Measurements from ENCODE around the gene PPARD. TPM values are rescaled to one million over a fixed set of nuclear protein-coding genes. Genes with fewer than 3 reads are reported as not detected.

PPARD gene
- total and polyA plus RNA-seq, 2 donors (not counting 1 experiment from before 2014, with no cell fraction given): 14.8 to 16.3 TPM

DNA sequence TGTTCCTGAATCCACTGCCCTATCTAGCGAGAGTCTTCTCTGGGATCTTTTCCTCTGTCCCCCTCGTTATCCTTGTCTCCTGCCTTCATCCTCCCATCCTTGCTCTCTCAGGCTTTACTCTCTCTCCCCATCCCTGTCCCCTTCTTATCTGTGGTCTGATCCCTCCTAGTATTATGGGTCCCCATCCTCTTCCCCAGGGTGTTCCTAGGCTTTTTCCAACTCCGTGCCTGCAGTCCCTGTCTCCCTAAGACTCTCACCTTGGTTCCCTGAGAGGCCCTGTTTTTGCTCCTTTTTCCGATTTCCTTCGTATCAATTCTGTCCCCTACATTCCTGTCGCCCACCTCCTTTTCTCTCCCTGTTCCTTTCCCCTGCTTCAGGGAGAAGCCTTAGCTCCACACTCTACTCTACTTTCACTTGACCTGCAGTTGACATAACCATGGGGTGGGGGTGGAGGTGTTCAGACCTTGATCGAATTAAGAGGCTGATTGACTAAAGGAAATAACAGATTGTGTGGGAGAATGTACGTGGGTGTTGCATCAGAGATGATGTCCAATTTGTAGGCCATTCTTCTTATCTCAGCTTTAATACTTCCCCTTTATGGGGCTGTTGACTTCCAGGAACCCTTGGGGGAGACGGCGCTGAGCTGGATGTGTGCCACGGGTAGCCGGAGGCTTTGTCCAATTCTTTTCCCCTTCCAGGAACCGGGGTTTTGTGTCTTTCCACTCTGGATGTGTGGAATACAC is 905 bp downstream of the PPARD start:
- H3K4me3 ChIP-seq (replicated peaks in 1 of 4; ENCODE audit: control extremely low read depth in 1 of 4, insufficient read depth in 1 of 4, low read depth in 3 of 4, low read length in 4 of 4): peak overlapping the region; percentile 87 to 96 (median 94)
- H2AFZ ChIP-seq (ENCODE audit: low read length): no peak overlapping the region
- peaks cover 6% of the 10 kb centered on the region for H3K36me3 ChIP-seq (ENCODE audit: control insufficient read depth, insufficient read depth, low read length)
- H3K27ac ChIP-seq (ENCODE audit: insufficient read depth, low read length): peak overlapping the region; percentile 89
- TF ChIP-seq, protein P1, sequence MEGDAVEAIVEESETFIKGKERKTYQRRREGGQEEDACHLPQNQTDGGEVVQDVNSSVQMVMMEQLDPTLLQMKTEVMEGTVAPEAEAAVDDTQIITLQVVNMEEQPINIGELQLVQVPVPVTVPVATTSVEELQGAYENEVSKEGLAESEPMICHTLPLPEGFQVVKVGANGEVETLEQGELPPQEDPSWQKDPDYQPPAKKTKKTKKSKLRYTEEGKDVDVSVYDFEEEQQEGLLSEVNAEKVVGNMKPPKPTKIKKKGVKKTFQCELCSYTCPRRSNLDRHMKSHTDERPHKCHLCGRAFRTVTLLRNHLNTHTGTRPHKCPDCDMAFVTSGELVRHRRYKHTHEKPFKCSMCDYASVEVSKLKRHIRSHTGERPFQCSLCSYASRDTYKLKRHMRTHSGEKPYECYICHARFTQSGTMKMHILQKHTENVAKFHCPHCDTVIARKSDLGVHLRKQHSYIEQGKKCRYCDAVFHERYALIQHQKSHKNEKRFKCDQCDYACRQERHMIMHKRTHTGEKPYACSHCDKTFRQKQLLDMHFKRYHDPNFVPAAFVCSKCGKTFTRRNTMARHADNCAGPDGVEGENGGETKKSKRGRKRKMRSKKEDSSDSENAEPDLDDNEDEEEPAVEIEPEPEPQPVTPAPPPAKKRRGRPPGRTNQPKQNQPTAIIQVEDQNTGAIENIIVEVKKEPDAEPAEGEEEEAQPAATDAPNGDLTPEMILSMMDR (conservative IDR thresholded peaks at IDR 0.05 in 1 of 2, IDR thresholded peaks at IDR 0.05 in 1 of 2; ENCODE audit: low read depth in 1 of 2, low read length in 2 of 2): no peak
- TF ChIP-seq EZH2 (IDR thresholded peaks at IDR 0.05; ENCODE audit: low read length, missing control alignments): no peak
- H4K20me1 ChIP-seq (ENCODE audit: control insufficient read depth, extremely low read depth, insufficient read depth, low read length): no peaks in the 10 kb centered on the region
- H3K4me1 ChIP-seq (ENCODE audit: control insufficient read depth, extremely low read depth, insufficient read depth, low read length): peaks cover 4% of the 10 kb centered on the region
- H3K4me2 ChIP-seq (ENCODE audit: extremely low read depth, insufficient read depth, low read length): peak overlapping the region; percentile 94
- H3K9me3 ChIP-seq (ENCODE audit: control insufficient read depth, insufficient read depth, low read depth, low read length): no peaks in the 10 kb centered on the region
- peak; percentile 38 to 47 for DNase-seq (ENCODE audit: low read depth in 2 of 2)
- H3K9ac ChIP-seq (ENCODE audit: insufficient read depth, low read length): peak overlapping the region; percentile 80
- no peaks in the 10 kb centered on the region for H3K27me3 ChIP-seq (ENCODE audit: control insufficient read depth, insufficient read depth, low read length)
- peaks cover 46% of the 10 kb centered on the region for H3K79me2 ChIP-seq (ENCODE audit: control insufficient read depth, insufficient read depth, low read length)

DNA sequence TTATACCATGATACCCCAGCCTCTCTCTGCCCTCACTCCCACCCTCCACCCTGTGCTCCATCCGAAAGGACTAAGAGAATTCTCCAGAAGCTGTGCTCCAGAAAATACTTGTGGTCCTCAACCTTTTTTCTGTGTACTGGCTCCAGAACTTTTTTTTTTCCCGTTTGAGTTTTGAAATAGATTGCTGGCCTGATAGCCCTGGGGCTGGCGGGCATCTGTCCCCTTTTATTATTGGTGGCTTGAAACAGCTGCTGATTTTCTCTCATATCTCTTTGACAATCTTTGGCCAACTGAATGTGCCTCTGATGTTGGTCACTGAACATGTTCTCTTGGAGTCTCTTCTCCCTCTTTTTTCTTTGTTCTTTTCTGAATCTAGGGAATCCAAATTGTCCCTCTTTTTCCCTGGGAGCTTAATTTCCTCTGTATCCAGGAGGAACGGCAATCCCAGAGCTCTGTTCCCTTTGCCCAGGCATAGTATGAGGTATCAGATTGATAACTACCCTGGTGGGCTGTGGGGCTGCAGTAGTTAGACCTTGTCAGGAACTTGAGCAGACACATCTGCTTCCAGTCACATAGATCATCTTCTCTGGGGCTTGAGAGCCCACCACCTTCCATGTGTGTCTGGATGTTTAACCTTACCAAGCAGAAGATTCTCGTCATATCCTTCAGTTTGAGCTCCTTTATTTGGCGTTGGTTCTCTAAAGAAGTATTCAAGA is 1.6 kb downstream of the PPARD start:
- Histone ChIP-seq H3K4me1 (ENCODE audit: control insufficient read depth, extremely low read depth, insufficient read depth, low read length) (peaks cover 4% of the 10 kb centered on the region), H3K36me3 (ENCODE audit: control insufficient read depth, insufficient read depth, low read length) (peaks cover 6% of the 10 kb centered on the region), H3K4me3 (replicated peaks in 1 of 4; ENCODE audit: control extremely low read depth in 1 of 4, insufficient read depth in 1 of 4, low read depth in 3 of 4, low read length in 4 of 4) (peak overlapping the region; percentile 87 to 96 (median 94)), H3K27me3 (ENCODE audit: control insufficient read depth, insufficient read depth, low read length) (no peaks in the 10 kb centered on the region), H3K9me3 (ENCODE audit: control insufficient read depth, insufficient read depth, low read depth, low read length) (no peaks in the 10 kb centered on the region), H3K79me2 (ENCODE audit: control insufficient read depth, insufficient read depth, low read length) (peaks cover 46% of the 10 kb centered on the region), H3K4me2 (ENCODE audit: extremely low read depth, insufficient read depth, low read length) (peak overlapping the region; percentile 94), H4K20me1 (ENCODE audit: control insufficient read depth, extremely low read depth, insufficient read depth, low read length) (no peaks in the 10 kb centered on the region), H2AFZ (ENCODE audit: low read length) (no peak overlapping the region), H3K9ac (ENCODE audit: insufficient read depth, low read length) (peak overlapping the region; percentile 80), H3K27ac (ENCODE audit: insufficient read depth, low read length) (peak overlapping the region; percentile 89)
- DNase-seq (ENCODE audit: low read depth in 2 of 2): peak in 1 of 2 donors; percentile 16
- no peak for TF ChIP-seq EZH2 (IDR thresholded peaks at IDR 0.05; ENCODE audit: low read length, missing control alignments)
- TF ChIP-seq, protein P1 (conservative IDR thresholded peaks at IDR 0.05 in 1 of 2, IDR thresholded peaks at IDR 0.05 in 1 of 2; ENCODE audit: low read depth in 1 of 2, low read length in 2 of 2): no peak

DNA sequence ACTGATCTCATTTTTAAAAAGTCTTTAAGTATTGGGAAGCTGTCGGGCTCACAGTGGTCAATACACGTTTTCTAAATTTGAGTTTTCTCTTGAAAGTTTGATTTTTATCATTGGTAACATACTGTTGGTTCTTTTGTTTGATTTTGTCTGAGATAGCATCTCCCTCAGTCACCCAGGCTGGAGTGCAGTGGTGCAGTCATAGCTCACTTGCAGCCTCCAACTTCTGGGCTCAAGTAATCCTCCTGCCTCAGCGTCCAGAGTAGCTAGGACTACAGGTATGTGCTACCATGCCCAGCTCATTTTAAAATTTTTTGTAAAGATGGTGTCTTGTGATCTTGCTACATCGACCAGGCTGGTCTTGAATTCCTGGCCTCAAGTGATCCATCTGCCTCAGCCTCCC is 9.1 kb downstream of the PPARD start:
- Histone ChIP-seq H3K4me3 (replicated peaks in 1 of 4; ENCODE audit: control extremely low read depth in 1 of 4, insufficient read depth in 1 of 4, low read depth in 3 of 4, low read length in 4 of 4) (no peak overlapping the region), H3K4me2 (ENCODE audit: extremely low read depth, insufficient read depth, low read length) (no peak overlapping the region), H3K36me3 (ENCODE audit: control insufficient read depth, insufficient read depth, low read length) (peaks cover 11% of the 10 kb centered on the region), H3K79me2 (ENCODE audit: control insufficient read depth, insufficient read depth, low read length) (peaks cover 24% of the 10 kb centered on the region), H3K27ac (ENCODE audit: insufficient read depth, low read length) (no peak overlapping the region), H3K9ac (ENCODE audit: insufficient read depth, low read length) (no peak overlapping the region), H3K4me1 (ENCODE audit: control insufficient read depth, extremely low read depth, insufficient read depth, low read length) (no peaks in the 10 kb centered on the region), H3K9me3 (ENCODE audit: control insufficient read depth, insufficient read depth, low read depth, low read length) (no peaks in the 10 kb centered on the region), H3K27me3 (ENCODE audit: control insufficient read depth, insufficient read depth, low read length) (no peaks in the 10 kb centered on the region), H2AFZ (ENCODE audit: low read length) (no peak overlapping the region), H4K20me1 (ENCODE audit: control insufficient read depth, extremely low read depth, insufficient read depth, low read length) (no peaks in the 10 kb centered on the region)
- TF ChIP-seq, protein P1 (conservative IDR thresholded peaks at IDR 0.05 in 1 of 2, IDR thresholded peaks at IDR 0.05 in 1 of 2; ENCODE audit: low read depth in 1 of 2, low read length in 2 of 2): no peak
- TF ChIP-seq EZH2 (IDR thresholded peaks at IDR 0.05; ENCODE audit: low read length, missing control alignments): no peak
- no peak for DNase-seq (ENCODE audit: low read depth in 2 of 2)
